Ovary (tissue), 3 donors: ENCODE measurements around the gene PARVA.

ENCODE experiments used
- POLR2A ChIP-seq: fragments of 450-650 bp; IDR thresholded peaks from one replicate; pipeline ENCODE4 v1.6.1; 2017; ENCODE audit warnings: antibody characterized with exemption, mild to moderate bottlenecking, moderate library complexity
- TF ChIP-seq, protein P1 (sequence below), 3 donors: fragments of 450-650 bp in 2 of 3; fragments of 200-600 bp in 1 of 3; IDR thresholded peaks; one replicate each; pipeline versions ENCODE4 v1.5.1 to v1.8.0; 2016 to 2022; ENCODE audit warnings: antibody characterized with exemption in 3 of 3, mild to moderate bottlenecking in 1 of 3
- donor health status: DM: no; HTN: no; CAD: no.

DNA sequence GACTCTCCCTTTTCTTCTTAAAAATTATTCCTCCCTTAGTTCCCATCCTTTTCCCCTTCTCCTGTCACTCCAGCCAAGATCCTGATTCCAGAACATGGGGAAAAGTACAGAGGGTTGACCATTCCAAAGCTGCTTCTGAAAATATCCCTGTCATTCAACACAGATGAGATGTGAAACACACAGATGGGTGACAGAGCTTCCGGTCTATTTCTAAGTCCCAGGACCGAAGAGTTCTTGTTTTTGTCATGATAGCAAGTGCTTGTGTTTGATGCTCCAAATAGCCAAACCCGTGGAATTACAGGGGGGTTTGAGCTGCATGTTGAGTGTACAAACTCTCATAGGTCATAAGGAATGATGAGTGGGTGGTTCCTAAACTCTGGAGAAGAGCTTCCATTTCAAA lies 57.9 kb downstream of the PARVA start:
- TF ChIP-seq POLR2A = no peak
- TF ChIP-seq, protein P1, sequence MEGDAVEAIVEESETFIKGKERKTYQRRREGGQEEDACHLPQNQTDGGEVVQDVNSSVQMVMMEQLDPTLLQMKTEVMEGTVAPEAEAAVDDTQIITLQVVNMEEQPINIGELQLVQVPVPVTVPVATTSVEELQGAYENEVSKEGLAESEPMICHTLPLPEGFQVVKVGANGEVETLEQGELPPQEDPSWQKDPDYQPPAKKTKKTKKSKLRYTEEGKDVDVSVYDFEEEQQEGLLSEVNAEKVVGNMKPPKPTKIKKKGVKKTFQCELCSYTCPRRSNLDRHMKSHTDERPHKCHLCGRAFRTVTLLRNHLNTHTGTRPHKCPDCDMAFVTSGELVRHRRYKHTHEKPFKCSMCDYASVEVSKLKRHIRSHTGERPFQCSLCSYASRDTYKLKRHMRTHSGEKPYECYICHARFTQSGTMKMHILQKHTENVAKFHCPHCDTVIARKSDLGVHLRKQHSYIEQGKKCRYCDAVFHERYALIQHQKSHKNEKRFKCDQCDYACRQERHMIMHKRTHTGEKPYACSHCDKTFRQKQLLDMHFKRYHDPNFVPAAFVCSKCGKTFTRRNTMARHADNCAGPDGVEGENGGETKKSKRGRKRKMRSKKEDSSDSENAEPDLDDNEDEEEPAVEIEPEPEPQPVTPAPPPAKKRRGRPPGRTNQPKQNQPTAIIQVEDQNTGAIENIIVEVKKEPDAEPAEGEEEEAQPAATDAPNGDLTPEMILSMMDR (IDR thresholded peaks at IDR 0.05) = no peak
